GM18951 (cell line): Measurements from ENCODE around the gene AGPAT3.

Experiments
- POLR2A ChIP-seq: IDR thresholded peaks from 4 replicates; pipeline ENCODE4 v1.6.1; 2011; ENCODE audit warnings: mild to moderate bottlenecking; ENCODE audit not compliant: insufficient read length, insufficient read depth; ENCODE audit errors: extremely low read depth
- in situ Hi-C: fragments of 300-500 bp; cut with MboI; formaldehyde crosslinking; loops from one replicate; pipeline ENCODE4 v1.12.0; 2022; ENCODE audit warnings: low sequenced_read_pairs, mixed read lengths, inconsistent platforms; ENCODE audit not compliant: unreplicated experiment

AGPAT3 gene

DNA sequence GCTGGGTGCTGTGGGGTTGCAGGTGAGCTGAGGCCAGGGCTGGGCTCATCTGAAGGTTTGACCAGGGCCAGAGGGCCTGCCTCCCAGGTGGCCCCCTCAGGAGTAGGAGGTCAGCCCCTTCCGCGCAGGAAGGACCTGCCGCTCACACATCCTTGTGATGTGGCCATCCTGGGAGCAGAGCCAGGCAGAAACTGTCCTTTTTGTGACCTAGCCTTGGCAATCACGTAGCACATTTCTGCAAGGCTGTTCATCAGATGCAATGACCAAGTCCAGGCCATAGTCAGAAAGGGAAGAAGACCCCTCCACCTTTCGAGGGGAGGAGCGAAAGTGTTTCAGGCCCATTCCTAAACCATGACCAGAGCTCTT, 91.6 kb downstream of the AGPAT3 start:
- in situ Hi-C loops = no loop called here

DNA sequence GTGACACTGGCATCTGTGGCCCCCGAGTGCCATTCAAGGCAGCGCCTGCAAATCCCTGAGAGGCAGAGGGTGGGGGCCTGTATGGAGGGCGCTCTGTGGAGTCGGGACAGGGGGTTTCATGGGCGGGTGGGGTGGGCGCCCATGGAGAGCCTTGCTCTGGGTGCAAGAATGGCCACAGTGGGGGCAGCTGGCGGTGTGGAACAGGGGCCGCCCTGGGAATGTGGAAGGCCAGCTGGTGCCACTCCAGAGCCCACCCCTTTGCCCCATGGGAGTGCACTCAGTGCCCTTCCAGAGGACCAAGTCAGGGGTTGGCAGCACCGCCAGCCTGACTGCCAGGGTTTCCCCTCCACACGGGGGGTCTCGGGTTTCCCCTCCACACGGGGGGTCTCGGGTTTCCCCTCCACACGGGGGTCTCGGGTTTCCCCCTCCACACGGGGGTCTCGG, 92.1 kb downstream of the AGPAT3 start:
- no peak for TF ChIP-seq POLR2A

More for the DNA sequence above, 91.6 kb downstream of the AGPAT3 start:
- TF ChIP-seq POLR2A = no peak

DNA sequence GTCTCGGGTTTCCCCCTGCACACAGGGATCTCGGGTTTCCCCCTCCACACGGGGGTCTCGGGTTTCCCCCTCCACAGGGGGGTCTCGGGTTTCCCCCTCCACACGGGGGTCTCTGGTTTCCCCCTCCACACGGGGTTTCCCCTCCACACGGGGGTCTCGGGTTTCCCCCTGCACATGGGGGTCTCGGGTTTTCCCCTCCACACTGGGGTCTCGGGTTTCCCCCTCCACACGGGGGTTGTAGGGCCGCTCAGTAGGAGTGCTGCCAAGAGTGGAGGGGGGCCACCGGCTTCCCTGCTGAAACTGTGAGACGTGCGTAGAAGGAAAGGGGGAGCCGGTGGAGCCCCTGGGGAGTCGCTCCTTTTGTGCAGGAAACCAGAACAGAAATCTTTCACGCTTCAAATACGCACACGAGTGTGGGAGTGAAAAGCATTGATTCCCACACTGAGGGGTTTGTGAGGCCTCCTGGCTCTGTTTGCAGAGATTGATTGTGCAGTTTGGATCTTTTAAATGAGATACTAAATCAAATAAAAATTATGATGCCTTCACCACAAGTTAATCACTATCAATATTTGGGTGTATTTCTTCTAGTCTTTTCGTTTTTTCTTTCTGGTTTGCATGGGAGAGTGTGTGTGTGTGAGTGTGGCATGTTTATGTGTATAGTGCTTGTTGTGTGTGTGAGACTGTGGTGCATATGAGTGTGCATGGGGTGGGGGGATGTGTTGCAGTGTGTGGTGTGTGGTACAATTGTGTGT, 92.8 kb downstream of the AGPAT3 start:
- in situ Hi-C loops = no loop called here
- no peak for TF ChIP-seq POLR2A

More for the DNA sequence above, 92.1 kb downstream of the AGPAT3 start:
- in situ Hi-C loops = no loop called here

DNA sequence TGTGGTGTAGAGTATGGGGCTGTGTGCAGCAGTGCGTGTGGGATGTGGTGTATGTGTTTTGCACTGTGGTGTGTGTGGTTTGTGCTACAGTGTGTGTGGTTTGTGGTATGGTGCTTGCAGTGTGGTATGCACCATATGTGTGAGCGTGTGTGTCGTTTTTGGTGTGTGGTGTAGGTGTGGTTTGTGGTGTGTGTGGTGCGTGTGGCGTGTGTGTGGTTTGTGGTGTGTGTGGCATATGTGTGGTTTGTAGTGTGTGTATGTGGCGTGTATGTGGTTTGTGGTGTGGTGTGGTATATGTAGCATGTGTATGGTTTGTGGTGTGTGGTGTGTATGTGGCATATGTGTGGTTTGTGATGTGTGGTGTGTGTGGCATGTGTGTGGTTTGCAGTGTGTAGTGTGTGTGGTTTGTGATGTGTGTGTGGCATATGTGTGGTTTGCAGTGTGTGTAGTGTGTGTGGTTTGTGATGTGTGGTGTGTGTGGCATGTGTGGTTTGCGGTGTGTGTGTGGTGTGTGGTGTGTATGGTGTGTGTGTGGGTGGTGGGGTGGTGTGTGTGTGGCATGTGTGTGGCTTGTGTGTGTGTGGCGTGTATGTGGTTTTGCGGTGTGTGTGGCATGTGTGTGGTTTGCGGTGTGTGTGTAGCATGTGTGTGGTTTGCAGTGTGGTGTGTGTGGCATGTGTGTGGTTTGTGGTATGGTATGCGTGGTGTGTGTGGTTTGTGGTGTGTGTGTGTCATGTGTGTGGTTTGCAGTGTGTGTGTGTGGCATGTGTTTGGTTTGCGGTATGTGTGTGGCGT, 93.5 kb downstream of the AGPAT3 start:
- no peak for TF ChIP-seq POLR2A
- in situ Hi-C loops = no loop called here

DNA sequence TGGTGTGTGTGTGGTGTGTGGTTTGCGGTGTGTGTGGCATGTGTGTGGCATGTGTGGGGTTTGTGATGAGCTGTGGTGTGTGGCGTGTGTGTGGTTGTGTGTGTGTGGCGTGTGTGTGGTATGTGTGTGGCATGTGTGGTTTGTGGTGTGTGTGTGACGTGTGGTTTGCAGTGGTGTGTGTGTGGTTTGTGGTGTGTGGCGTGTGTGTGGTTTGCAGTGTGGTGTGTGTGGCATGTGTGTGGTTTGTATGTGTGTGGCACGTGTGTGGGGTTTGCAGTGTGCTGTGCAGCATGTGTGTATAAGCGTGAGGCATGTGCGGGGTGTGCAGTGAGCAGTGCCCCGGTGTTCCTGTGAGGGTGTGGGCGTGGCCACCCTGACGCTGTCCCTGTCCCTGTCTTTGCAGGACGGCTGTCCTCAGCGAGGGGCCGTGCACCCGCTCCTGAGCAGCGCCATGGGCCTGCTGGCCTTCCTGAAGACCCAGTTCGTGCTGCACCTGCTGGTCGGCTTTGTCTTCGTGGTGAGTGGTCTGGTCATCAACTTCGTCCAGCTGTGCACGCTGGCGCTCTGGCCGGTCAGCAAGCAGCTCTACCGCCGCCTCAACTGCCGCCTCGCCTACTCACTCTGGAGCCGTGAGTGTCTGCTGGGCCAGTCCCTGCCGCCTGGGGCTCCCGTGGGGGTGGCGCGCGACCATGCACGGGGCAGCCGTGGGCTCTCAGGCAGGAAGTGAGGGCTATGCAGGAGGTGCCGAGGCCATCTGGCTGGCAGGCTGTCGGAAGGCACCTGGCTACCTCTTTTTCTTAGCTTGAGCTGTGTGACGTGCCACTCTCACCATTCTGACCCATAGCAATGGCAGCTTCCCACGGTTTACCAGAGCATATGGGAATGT, 94.5 kb downstream of the AGPAT3 start:
- no peak for TF ChIP-seq POLR2A
- in situ Hi-C loops = no loop called here

DNA sequence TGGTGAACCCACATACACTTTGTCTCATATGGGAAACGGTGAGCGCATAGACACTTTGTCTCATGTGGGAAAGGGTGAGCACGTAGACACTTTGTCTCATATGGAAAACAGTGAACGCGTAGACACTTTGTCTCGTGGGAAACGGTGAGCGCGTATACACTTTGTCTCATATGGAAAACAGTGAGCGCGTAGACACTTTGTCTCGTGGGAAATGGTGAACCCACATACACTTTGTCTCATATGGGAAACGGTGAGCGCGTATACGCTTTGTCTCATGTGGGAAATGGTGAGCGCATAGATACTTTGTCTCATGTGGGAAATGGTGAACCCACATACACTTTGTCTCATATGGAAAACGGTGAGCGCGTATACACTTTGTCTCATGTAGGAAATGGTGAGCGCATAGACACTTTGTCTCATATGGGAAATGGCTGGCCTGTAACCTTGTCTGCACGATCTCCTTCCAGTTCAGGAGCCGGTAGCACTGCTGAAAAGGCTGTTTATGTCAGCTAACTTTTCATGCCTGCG, 96.4 kb downstream of the AGPAT3 start:
- in situ Hi-C loops = no loop called here

DNA sequence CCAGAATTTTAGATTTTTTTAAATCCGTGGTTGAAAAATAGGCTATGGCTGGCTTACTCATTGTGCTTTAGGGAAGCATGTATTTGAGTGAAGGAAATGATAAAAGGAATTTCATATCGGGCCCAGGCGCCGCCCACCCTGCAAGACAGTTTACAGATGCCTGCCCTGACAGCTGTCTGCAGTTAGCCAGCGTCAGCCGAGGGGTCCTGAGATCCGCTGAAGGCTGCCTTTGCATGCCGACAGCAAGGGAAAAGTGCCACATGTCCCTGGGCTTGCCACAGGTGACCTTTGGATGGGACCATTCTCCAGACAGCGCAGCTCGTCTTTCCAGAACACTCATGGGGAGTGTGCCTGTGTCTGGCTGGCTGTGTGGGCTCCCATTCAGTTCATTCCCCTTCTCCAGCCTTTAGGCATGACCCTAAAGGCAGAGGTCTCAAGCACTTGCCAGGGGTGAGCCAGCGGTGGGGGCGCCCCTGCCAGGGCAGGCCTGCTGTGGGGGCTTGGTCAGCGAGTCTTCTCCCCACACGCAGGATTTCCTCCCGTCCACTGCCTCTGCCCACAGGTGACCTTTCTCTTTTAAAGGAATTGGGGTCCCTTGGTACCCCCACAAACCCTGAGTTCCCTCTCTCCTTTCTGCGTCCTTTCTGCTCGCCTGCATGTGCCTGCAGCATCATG, 101.0 kb downstream of the AGPAT3 start:
- in situ Hi-C loops = no loop called here
- no peak for TF ChIP-seq POLR2A

More for the DNA sequence above, 96.4 kb downstream of the AGPAT3 start:
- TF ChIP-seq POLR2A = no peak

DNA sequence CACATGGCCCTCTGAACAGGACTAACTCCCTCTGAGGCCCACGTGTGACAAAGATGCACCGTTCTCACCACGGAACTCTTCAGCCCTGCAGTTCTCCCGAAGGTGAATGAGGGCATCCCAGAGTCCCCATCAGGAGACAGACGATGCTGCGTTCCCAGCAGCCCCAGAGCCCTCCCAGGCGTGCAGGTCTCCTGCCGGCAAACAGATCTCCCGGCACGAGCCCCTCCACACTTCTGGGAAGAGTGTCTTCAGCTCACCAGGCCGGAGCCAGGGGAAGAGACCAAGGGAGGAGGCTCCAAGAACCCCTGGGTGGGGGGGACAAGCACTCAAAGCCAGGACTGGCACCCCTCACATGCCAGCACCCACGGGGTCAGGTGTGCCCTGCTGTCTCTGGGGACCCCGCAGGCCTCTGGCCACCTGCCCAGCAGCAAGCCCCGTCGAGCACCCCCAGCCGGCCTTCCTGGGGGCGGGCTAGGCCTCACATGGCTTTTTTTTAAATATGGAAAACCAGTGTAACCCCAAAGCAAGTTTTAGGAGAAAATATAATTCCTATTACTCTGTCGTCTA, 102.0 kb downstream of the AGPAT3 start:
- in situ Hi-C loops = no loop called here
- no peak for TF ChIP-seq POLR2A

DNA sequence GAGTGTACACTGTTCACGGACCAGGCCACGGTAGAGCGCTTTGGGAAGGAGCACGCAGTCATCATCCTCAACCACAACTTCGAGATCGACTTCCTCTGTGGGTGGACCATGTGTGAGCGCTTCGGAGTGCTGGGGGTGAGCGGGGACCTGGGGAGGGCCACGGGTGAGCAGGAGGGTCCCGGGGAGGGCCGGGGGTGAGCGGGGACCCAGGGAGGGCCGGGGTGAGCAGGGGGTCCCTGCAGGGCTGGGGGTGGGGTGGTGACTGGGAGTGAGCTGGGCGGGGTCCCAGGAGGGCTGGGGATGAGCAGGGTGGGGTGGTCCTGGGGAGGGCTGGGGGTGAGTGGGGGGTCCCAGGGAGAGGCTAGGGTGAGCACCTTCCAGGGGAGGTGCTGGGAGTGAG, 103.0 kb downstream of the AGPAT3 start:
- in situ Hi-C loops = no loop called here
- TF ChIP-seq POLR2A = no peak

DNA sequence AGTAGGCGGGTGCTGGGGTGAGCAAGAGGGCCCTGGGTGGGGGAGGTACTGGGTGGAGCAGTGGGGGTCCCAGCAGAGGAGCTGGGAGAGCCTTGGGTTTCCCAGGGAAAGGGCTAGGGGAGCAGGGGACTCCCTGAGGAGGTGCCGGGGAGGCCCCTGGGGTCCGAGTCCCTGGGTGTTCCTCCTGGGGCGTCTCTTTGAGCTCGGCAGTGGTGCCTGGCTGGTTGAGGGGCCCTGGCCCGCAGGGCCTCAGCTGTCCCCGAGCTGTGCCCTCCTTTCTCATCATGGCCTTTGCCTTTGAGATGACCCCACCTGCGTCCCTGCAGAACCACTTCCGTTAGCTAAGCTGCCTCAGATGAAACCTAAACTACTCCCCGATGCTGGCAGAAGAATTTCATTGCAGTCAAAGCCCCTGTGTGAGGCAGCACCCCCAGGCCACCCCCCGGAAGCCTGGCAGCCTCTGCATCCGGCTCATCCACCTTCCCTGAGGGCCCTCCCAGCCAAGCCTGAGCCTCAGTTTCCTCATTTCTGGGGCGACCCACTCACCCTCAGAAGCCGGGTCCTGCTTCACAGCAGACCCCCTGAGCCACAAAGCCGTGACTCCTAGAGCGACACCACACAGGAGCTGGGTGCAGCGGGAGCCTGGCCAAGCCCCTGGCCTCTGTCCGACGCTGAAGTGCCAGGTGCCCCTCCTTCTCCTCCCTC, 103.5 kb downstream of the AGPAT3 start:
- in situ Hi-C loops = no loop called here
- no peak for TF ChIP-seq POLR2A

DNA sequence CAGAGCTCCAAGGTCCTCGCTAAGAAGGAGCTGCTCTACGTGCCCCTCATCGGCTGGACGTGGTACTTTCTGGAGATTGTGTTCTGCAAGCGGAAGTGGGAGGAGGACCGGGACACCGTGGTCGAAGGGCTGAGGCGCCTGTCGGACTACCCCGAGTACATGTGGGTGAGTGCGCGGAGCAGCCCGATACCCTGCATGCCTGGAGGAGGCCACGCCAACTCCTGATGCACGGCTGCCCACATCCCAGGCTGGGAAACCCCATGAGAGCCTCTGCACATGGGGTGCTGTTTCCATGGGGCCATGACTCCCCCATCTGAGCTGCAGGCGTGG, 104.1 kb downstream of the AGPAT3 start:
- in situ Hi-C loops = no loop called here
- no peak for TF ChIP-seq POLR2A

DNA sequence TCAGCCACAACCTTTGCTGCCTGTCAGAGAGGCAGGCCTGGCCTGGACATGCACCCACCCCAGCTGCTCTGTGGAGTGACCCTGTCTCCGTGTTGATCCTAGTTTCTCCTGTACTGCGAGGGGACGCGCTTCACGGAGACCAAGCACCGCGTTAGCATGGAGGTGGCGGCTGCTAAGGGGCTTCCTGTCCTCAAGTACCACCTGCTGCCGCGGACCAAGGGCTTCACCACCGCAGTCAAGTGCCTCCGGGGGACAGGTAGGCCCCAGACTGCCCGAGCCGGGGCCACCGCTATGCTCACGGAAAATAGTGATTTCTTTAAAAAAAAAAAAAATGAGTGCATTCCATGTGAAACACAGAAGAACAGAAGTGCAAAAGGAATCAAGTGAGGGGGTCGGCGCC, 105.5 kb downstream of the AGPAT3 start:
- TF ChIP-seq POLR2A = no peak
- in situ Hi-C loops = no loop called here
